Hepatocyte (in vitro differentiated cells): ENCODE data around the gene CTBP2. TPM values are rescaled to one million over a fixed set of nuclear protein-coding genes. Genes with fewer than 3 reads are reported as not detected.
A peak's percentile ranks its signal among the peaks of the same experiment; 100 is the strongest.

Experiments
- DNase-seq: peaks from one replicate; pipeline ENCODE4 v3.0.0-alpha.2; 2016; ENCODE audit warnings: low spot score
- H2AFZ ChIP-seq: fragments of 200-600 bp; sonication (generic); 2 replicates; pipeline ENCODE4 v1.6.0; 2016; ENCODE audit warnings: antibody characterized with exemption, mild to moderate bottlenecking
- H3K27ac ChIP-seq: fragments of 200-600 bp; sonication (generic); 2 replicates; pipeline ENCODE4 v1.5.1; 2016; ENCODE audit warnings: mild to moderate bottlenecking
- H3K27me3 ChIP-seq: fragments of 200-600 bp; sonication (generic); 2 replicates; pipeline ENCODE4 v1.6.1; 2016
- H3K36me3 ChIP-seq: fragments of 200-600 bp; sonication (generic); replicated peaks from 2 replicates; pipeline ENCODE4 v1.5.1; 2016; ENCODE audit warnings: low read depth; ENCODE audit not compliant: insufficient read depth
- H3K4me1 ChIP-seq: fragments of 200-600 bp; sonication (generic); 2 replicates; pipeline ENCODE4 v1.5.1; 2016; ENCODE audit warnings: mild to moderate bottlenecking, moderate library complexity; ENCODE audit not compliant: insufficient read depth
- H3K4me2 ChIP-seq: fragments of 200-600 bp; sonication (generic); 2 replicates; pipeline ENCODE4 v1.6.0; 2016
- H3K4me3 ChIP-seq: fragments of 200-600 bp; sonication (generic); 2 replicates; pipeline ENCODE4 v1.5.1; 2016; ENCODE audit warnings: mild to moderate bottlenecking
- H3K79me2 ChIP-seq: fragments of 200-600 bp; sonication (generic); 2 replicates; pipeline ENCODE4 v1.6.0; 2017; ENCODE audit warnings: mild to moderate bottlenecking
- H3K9me2 ChIP-seq: fragments of 200-600 bp; sonication (generic); replicated peaks from 2 replicates; pipeline ENCODE4 v1.6.0; 2017; ENCODE audit warnings: mild to moderate bottlenecking; ENCODE audit not compliant: insufficient read depth
- H3K9me3 ChIP-seq: fragments of 200-600 bp; sonication (generic); 2 replicates; pipeline ENCODE4 v1.5.1; 2016; ENCODE audit warnings: low read depth, mild to moderate bottlenecking
- H4K20me1 ChIP-seq: fragments of 200-600 bp; sonication (generic); 2 replicates; pipeline ENCODE4 v1.6.0; 2016; ENCODE audit warnings: mild to moderate bottlenecking; ENCODE audit not compliant: insufficient read depth, poor library complexity, severe bottlenecking
- EZH2 ChIP-seq: fragments of 200-600 bp; sonication (generic); IDR thresholded peaks from 2 replicates; pipeline ENCODE4 v1.6.1; 2016; ENCODE audit warnings: antibody characterized with exemption, mild to moderate bottlenecking, borderline replicate concordance
- EZH2phosphoT487 ChIP-seq: fragments of 200-600 bp; sonication (generic); IDR thresholded peaks from one replicate; pipeline ENCODE4 v1.6.1; 2018; ENCODE audit warnings: antibody characterized with exemption, mild to moderate bottlenecking, low read depth, moderate library complexity; ENCODE audit not compliant: unreplicated experiment, severe bottlenecking
- WGBS: methylation state at CpG from one replicate; pipeline ENCODE4 v1.1.6; 2016; ENCODE audit warnings: low lambda C conversion rate; ENCODE audit errors: missing lambda C conversion rate; 5-methylcytosine and 5-hydroxymethylcytosine counted together
- polyA plus RNA-seq: library from polyadenylated mRNA; unstranded; fragments of >200 nt; fragmentation: Nextera tagmentation; extraction: Ambion mirVana; gene quantifications from 2 replicates; pipeline ENCODE4 v1.2.1, GENCODE V29; 2016
- total RNA-seq: library from RNA; depleted of rRNA; stranded (reverse); fragments of >200 nt; gene quantifications from 2 replicates; pipeline ENCODE4 v1.2.3, GENCODE V29; 2014
- TF ChIP-seq, protein P1 (sequence below): fragments of 200-600 bp; sonication (generic); IDR thresholded peaks from 2 replicates; pipeline ENCODE4 v1.5.1; 2016; ENCODE audit warnings: antibody characterized with exemption, mild to moderate bottlenecking; ENCODE audit not compliant: poor library complexity

Gene CTBP2
- total and polyA plus RNA-seq, 2 experiments from 2014 or later: 61.3 to 81.0 TPM

GRCh38 chr10:125148528-125148927 lies 11.8 kb downstream of the CTBP2 start:
- Histone ChIP-seq H3K9me3 (no peaks in the 10 kb centered on the region), H4K20me1 (peaks cover 84% of the 10 kb centered on the region), H3K4me2 (peak overlapping the region; percentile 30), H3K36me3 (no peaks in the 10 kb centered on the region), H3K27me3 (no peaks in the 10 kb centered on the region), H3K27ac (peak overlapping the region; percentile 99), H2AFZ (no peak overlapping the region), H3K4me3 (no peak overlapping the region), H3K79me2 (peaks cover 100% of the 10 kb centered on the region), H3K9me2 (no peaks in the 10 kb centered on the region), H3K4me1 (peaks cover 67% of the 10 kb centered on the region)
- TF ChIP-seq EZH2phosphoT487 (no peak), EZH2 (no peak)
- TF ChIP-seq, protein P1, sequence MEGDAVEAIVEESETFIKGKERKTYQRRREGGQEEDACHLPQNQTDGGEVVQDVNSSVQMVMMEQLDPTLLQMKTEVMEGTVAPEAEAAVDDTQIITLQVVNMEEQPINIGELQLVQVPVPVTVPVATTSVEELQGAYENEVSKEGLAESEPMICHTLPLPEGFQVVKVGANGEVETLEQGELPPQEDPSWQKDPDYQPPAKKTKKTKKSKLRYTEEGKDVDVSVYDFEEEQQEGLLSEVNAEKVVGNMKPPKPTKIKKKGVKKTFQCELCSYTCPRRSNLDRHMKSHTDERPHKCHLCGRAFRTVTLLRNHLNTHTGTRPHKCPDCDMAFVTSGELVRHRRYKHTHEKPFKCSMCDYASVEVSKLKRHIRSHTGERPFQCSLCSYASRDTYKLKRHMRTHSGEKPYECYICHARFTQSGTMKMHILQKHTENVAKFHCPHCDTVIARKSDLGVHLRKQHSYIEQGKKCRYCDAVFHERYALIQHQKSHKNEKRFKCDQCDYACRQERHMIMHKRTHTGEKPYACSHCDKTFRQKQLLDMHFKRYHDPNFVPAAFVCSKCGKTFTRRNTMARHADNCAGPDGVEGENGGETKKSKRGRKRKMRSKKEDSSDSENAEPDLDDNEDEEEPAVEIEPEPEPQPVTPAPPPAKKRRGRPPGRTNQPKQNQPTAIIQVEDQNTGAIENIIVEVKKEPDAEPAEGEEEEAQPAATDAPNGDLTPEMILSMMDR: no peak
- 68% methylated on average over 4 of the region's 4 CpGs for WGBS
- no peak for DNase-seq

GRCh38 chr10:125147971-125148439 lies 12.4 kb downstream of the CTBP2 start:
- Histone ChIP-seq H3K36me3 (no peaks in the 10 kb centered on the region), H3K79me2 (peaks cover 100% of the 10 kb centered on the region), H3K4me2 (peak overlapping the region; percentile 30), H3K9me3 (no peaks in the 10 kb centered on the region), H3K4me3 (no peak overlapping the region), H2AFZ (no peak overlapping the region), H3K4me1 (peaks cover 62% of the 10 kb centered on the region), H3K27me3 (no peaks in the 10 kb centered on the region), H3K9me2 (no peaks in the 10 kb centered on the region), H3K27ac (peak overlapping the region; percentile 99), H4K20me1 (peaks cover 84% of the 10 kb centered on the region)
- DNase-seq: peak; percentile 57
- WGBS: 68% methylated on average over 7 of the region's 7 CpGs
- no peak for TF ChIP-seq EZH2
- TF ChIP-seq, protein P1: no peak
- no peak for TF ChIP-seq EZH2phosphoT487

GRCh38 chr10:125146791-125147579 lies 13.4 kb downstream of the CTBP2 start:
- no peak for DNase-seq
- 67% methylated on average over 13 of the region's 13 CpGs for WGBS

More at GRCh38 chr10:125146791-125147579, 13.4 kb downstream of the CTBP2 start:
- TF ChIP-seq EZH2phosphoT487 (no peak), EZH2 (no peak)
- TF ChIP-seq, protein P1: no peak
- peaks cover 52% of the 10 kb centered on the region for H3K4me1 ChIP-seq
- H3K27ac ChIP-seq: peak overlapping the region; percentile 99
- H3K9me2 ChIP-seq: no peaks in the 10 kb centered on the region
- no peaks in the 10 kb centered on the region for H3K36me3 ChIP-seq
- H3K4me3 ChIP-seq: no peak overlapping the region
- peaks cover 100% of the 10 kb centered on the region for H3K79me2 ChIP-seq
- no peaks in the 10 kb centered on the region for H3K9me3 ChIP-seq
- H2AFZ ChIP-seq: no peak overlapping the region
- H3K4me2 ChIP-seq: peak overlapping the region; percentile 30
- H4K20me1 ChIP-seq: peaks cover 84% of the 10 kb centered on the region
- H3K27me3 ChIP-seq: no peaks in the 10 kb centered on the region
